ENCODE data around the gene TOX2. TPM values are rescaled to one million over a fixed set of nuclear protein-coding genes. Genes with fewer than 3 reads are reported as not detected.

The TOX2 gene
- total RNA-seq, 2 donors from 2014 or later: 4.0 to 6.1 TPM

DNA sequence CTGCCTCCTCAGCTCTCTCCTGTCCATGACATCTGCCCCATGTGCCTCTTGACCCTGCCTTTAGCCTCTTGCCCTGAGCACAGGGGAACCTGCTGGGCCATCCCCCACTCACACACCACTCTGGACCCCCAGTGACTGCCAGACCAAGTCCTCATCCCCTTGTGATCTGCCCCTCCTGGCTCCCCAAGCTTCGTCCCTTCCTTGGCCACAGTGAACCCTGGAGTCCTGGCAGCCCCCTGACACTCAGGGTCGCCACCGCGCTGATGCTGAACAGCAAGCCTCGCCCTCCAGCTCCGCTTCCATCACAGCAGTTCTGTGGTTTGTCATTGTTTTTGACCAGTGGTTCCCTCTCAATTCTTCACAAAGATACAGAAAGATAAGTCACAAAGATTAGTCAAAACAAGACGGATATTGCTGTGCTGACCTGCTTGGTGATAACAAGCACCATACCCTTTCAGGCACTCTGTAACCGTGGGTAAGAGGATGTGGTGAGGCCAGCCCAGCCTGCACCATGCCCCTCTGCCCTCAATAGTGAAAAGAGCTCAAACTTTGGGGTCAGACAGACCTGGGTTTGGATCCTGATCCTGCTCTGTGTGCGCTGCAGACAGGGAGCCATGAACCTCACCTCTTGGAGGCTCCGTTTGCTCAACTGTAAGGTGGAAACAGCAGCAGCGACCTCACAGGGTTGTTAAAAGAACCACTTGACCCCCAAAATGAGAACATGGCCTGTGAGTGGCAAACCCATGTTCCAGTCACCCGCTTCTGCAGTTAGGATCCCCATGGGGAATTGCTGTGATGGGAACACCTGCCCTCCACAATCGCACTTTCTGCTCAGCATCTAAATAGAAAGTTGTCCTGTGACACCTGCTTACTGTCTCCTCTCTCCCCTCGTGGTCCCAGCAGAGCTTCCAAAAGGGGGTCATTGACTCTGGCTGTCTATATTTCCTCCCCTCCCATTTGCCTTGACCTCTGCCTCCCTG is 114.5 kb downstream of the TOX2 start:
- no peak overlapping the region for H3K27ac ChIP-seq
- no peaks in the 10 kb centered on the region for H3K4me1 ChIP-seq
- DNase-seq: no peak
- no peaks in the 10 kb centered on the region for H3K36me3 ChIP-seq
- TF ChIP-seq CTCF (IDR thresholded peaks at IDR 0.05): no peak
- H3K4me3 ChIP-seq: no peak overlapping the region
- H3K9ac ChIP-seq (ENCODE audit: low read depth in 2 of 2, low read length in 2 of 2): no peak overlapping the region
- H3K27me3 ChIP-seq: no peaks in the 10 kb centered on the region
- intact Hi-C loops (cut with DNase I): no loop called here
- H3K9me3 ChIP-seq: no peaks in the 10 kb centered on the region

DNA sequence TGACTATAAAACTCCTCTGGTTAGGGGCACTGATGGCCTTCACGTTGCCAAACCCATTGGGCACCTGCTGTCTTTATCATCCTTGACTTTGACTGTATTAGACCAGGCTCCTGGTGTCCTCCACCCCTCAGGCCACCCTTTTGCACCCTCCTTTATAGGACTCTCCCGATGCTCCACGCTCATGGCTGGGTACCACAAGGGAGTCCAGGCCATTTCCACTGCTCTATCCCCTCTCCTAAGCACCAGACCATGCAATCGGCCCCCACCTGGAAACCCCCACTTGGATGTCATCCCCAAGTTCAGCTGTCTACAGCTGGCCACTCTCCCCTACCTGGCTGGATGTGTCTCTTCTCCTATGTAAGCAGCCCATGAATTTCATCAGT is 115.2 kb downstream of the TOX2 start:
- Histone ChIP-seq H3K36me3 (no peaks in the 10 kb centered on the region), H3K4me3 (no peak overlapping the region), H3K9ac (ENCODE audit: low read depth in 2 of 2, low read length in 2 of 2) (no peak overlapping the region), H3K4me1 (no peaks in the 10 kb centered on the region), H3K9me3 (no peaks in the 10 kb centered on the region), H3K27ac (no peak overlapping the region), H3K27me3 (no peaks in the 10 kb centered on the region)
- no peak for DNase-seq
- intact Hi-C loops (cut with DNase I): no loop called here
- TF ChIP-seq CTCF (IDR thresholded peaks at IDR 0.05): no peak

- intact Hi-C loops (cut with DNase I): no loop called here
Observed at GRCh38 chr20:44030394-44030793, 115.7 kb downstream of the TOX2 start.

GRCh38 chr20:44031001-44031574 is 116.4 kb downstream of the TOX2 start:
- Histone ChIP-seq H3K4me1 (no peaks in the 10 kb centered on the region), H3K36me3 (no peaks in the 10 kb centered on the region), H3K4me3 (no peak overlapping the region), H3K9ac (ENCODE audit: low read depth in 2 of 2, low read length in 2 of 2) (no peak overlapping the region), H3K27me3 (no peaks in the 10 kb centered on the region), H3K9me3 (no peaks in the 10 kb centered on the region), H3K27ac (no peak overlapping the region)
- no peak for DNase-seq
- intact Hi-C loops (cut with DNase I): no loop called here
- no peak for TF ChIP-seq CTCF (IDR thresholded peaks at IDR 0.05)

More at GRCh38 chr20:44030394-44030793, 115.7 kb downstream of the TOX2 start:
- Histone ChIP-seq H3K36me3 (no peaks in the 10 kb centered on the region), H3K9me3 (no peaks in the 10 kb centered on the region), H3K9ac (ENCODE audit: low read depth in 2 of 2, low read length in 2 of 2) (no peak overlapping the region), H3K4me1 (no peaks in the 10 kb centered on the region), H3K4me3 (no peak overlapping the region), H3K27ac (no peak overlapping the region), H3K27me3 (no peaks in the 10 kb centered on the region)
- DNase-seq: no peak
- TF ChIP-seq CTCF (IDR thresholded peaks at IDR 0.05): no peak

GRCh38 chr20:44031781-44032582 is 117.3 kb downstream of the TOX2 start:
- Histone ChIP-seq H3K4me1 (no peaks in the 10 kb centered on the region), H3K27ac (no peak overlapping the region), H3K9ac (ENCODE audit: low read depth in 2 of 2, low read length in 2 of 2) (no peak overlapping the region), H3K9me3 (no peaks in the 10 kb centered on the region), H3K36me3 (no peaks in the 10 kb centered on the region), H3K27me3 (no peaks in the 10 kb centered on the region), H3K4me3 (no peak overlapping the region)
- intact Hi-C loops (cut with DNase I): no loop called here
- TF ChIP-seq CTCF (IDR thresholded peaks at IDR 0.05): no peak
- no peak for DNase-seq
